ENCODE results near the gene MAST4. TPM values are rescaled to one million over a fixed set of nuclear protein-coding genes. Genes with fewer than 3 reads are reported as not detected.

Gene MAST4
- polyA plus RNA-seq, 1 donor (not counting 4 experiments of a cell fraction or from before 2014, with no cell fraction given), result 19.8 TPM

DNA sequence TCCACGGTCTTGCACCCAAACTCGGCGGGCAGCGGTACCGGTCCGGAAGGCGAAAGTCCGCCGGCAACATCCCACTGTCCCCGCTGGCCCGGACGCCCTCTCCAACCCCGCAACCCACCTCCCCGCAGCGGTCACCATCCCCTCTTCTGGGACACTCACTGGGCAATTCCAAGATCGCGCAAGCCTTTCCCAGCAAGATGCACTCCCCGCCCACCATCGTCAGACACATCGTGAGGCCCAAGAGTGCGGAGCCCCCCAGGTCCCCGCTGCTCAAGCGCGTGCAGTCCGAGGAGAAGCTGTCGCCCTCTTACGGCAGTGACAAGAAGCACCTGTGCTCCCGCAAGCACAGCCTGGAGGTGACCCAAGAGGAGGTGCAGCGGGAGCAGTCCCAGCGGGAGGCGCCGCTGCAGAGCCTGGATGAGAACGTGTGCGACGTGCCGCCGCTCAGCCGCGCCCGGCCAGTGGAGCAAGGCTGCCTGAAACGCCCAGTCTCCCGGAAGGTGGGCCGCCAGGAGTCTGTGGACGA is 567.1 kb downstream of the MAST4 start:
- no peak overlapping the region for H3K4me3 ChIP-seq (ENCODE audit: control insufficient read depth in 2 of 3, extremely low read depth in 1 of 3, insufficient read depth in 2 of 3, low read depth in 1 of 3, low read length in 3 of 3)
- H3K36me3 ChIP-seq (ENCODE audit: control insufficient read depth in 2 of 2, extremely low read depth in 1 of 2, insufficient read depth in 2 of 2, low read length in 2 of 2), result peaks cover 36 to 42% of the 10 kb centered on the region in 2 experiments
- no peaks in the 10 kb centered on the region for H3K9me1 ChIP-seq (ENCODE audit: control insufficient read depth, extremely low read depth, insufficient read depth, low read length)
- no peak overlapping the region for H2AFZ ChIP-seq (ENCODE audit: control insufficient read depth, low read length)
- no peaks in the 10 kb centered on the region for H3K27me3 ChIP-seq (ENCODE audit: control insufficient read depth, extremely low read depth, insufficient read depth, low read length)
- H3K4me1 ChIP-seq (ENCODE audit: control insufficient read depth, extremely low read depth, insufficient read depth, low read length), result peaks cover 24% of the 10 kb centered on the region
- no peak overlapping the region for H3K27ac ChIP-seq (ENCODE audit: control insufficient read depth, insufficient read depth, low read length)
- no peak for TF ChIP-seq CTCF (optimal IDR thresholded peaks at IDR 0.05 in 1 of 3, IDR thresholded peaks at IDR 0.05 in 1 of 3, conservative IDR thresholded peaks at IDR 0.05 in 1 of 3; ENCODE audit: extremely low read depth in 1 of 3, insufficient read depth in 2 of 3, low read length in 3 of 3)
- TF ChIP-seq EZH2 (IDR thresholded peaks at IDR 0.05; ENCODE audit: low read length), result no peak
- FAIRE-seq (no peak), DNase-seq (ENCODE audit: low read depth, low spot score) (no peak)
- no peak overlapping the region for H3K4me2 ChIP-seq (ENCODE audit: control insufficient read depth, extremely low read depth, insufficient read depth, low read depth, low read length)
- H3K9ac ChIP-seq (ENCODE audit: control insufficient read depth, extremely low read depth, insufficient read depth, low read length), result no peak overlapping the region
- dilution Hi-C loops (cut with MboI; ENCODE audit: extremely low pct_ligation_motif_present, low sequenced_read_pairs), result no loop called here
- H3K9me3 ChIP-seq (ENCODE audit: control insufficient read depth, low read depth, low read length), result no peaks in the 10 kb centered on the region
- no peaks in the 10 kb centered on the region for H4K20me1 ChIP-seq (ENCODE audit: control insufficient read depth, extremely low read depth, insufficient read depth, low read length)
- no peaks in the 10 kb centered on the region for H3K79me2 ChIP-seq (ENCODE audit: control insufficient read depth, insufficient read depth, low read length)

DNA sequence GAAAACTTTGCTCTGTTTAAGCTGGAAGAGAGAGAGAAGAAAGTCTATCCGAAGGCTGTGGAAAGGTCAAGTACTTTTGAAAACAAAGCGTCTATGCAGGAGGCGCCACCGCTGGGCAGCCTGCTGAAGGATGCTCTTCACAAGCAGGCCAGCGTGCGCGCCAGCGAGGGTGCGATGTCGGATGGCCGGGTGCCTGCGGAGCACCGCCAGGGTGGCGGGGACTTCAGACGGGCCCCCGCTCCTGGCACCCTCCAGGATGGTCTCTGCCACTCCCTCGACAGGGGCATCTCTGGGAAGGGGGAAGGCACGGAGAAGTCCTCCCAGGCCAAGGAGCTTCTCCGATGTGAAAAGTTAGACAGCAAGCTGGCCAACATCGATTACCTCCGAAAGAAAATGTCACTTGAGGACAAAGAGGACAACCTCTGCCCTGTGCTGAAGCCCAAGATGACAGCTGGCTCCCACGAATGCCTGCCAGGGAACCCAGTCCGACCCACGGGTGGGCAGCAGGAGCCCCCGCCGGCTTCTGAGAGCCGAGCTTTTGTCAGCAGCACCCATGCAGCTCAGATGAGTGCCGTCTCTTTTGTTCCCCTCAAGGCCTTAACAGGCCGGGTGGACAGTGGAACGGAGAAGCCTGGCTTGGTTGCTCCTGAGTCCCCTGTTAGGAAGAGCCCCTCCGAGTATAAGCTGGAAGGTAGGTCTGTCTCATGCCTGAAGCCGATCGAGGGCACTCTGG is 567.8 kb downstream of the MAST4 start:
- Histone ChIP-seq H3K4me2 (ENCODE audit: control insufficient read depth, extremely low read depth, insufficient read depth, low read depth, low read length) (no peak overlapping the region), H4K20me1 (ENCODE audit: control insufficient read depth, extremely low read depth, insufficient read depth, low read length) (no peaks in the 10 kb centered on the region), H3K27ac (ENCODE audit: control insufficient read depth, insufficient read depth, low read length) (no peak overlapping the region), H3K27me3 (ENCODE audit: control insufficient read depth, extremely low read depth, insufficient read depth, low read length) (no peaks in the 10 kb centered on the region), H3K4me1 (ENCODE audit: control insufficient read depth, extremely low read depth, insufficient read depth, low read length) (peaks cover 24% of the 10 kb centered on the region), H3K36me3 (ENCODE audit: control insufficient read depth in 2 of 2, extremely low read depth in 1 of 2, insufficient read depth in 2 of 2, low read length in 2 of 2) (peaks cover 36 to 42% of the 10 kb centered on the region in 2 experiments), H3K9me1 (ENCODE audit: control insufficient read depth, extremely low read depth, insufficient read depth, low read length) (no peaks in the 10 kb centered on the region), H3K4me3 (ENCODE audit: control insufficient read depth in 2 of 3, extremely low read depth in 1 of 3, insufficient read depth in 2 of 3, low read depth in 1 of 3, low read length in 3 of 3) (no peak overlapping the region), H2AFZ (ENCODE audit: control insufficient read depth, low read length) (no peak overlapping the region), H3K9me3 (ENCODE audit: control insufficient read depth, low read depth, low read length) (no peaks in the 10 kb centered on the region), H3K79me2 (ENCODE audit: control insufficient read depth, insufficient read depth, low read length) (no peaks in the 10 kb centered on the region), H3K9ac (ENCODE audit: control insufficient read depth, extremely low read depth, insufficient read depth, low read length) (no peak overlapping the region)
- TF ChIP-seq CTCF (optimal IDR thresholded peaks at IDR 0.05 in 1 of 3, IDR thresholded peaks at IDR 0.05 in 1 of 3, conservative IDR thresholded peaks at IDR 0.05 in 1 of 3; ENCODE audit: extremely low read depth in 1 of 3, insufficient read depth in 2 of 3, low read length in 3 of 3) (no peak), EZH2 (IDR thresholded peaks at IDR 0.05; ENCODE audit: low read length) (no peak)
- FAIRE-seq, result no peak
- dilution Hi-C loops (cut with MboI; ENCODE audit: extremely low pct_ligation_motif_present, low sequenced_read_pairs), result no loop called here
- no peak for DNase-seq (ENCODE audit: low read depth, low spot score)

All from keratinocyte (primary cell).